Measurements from ENCODE around the gene ARFRP1. TPM values are rescaled to one million over a fixed set of nuclear protein-coding genes. Genes with fewer than 3 reads are reported as not detected.

ARFRP1 gene
- total and polyA plus RNA-seq, 2 of the 13 experiments (the other 11 are each of a cell fraction or from before 2014, with no cell fraction given), result 32.0 to 51.1 TPM

DNA sequence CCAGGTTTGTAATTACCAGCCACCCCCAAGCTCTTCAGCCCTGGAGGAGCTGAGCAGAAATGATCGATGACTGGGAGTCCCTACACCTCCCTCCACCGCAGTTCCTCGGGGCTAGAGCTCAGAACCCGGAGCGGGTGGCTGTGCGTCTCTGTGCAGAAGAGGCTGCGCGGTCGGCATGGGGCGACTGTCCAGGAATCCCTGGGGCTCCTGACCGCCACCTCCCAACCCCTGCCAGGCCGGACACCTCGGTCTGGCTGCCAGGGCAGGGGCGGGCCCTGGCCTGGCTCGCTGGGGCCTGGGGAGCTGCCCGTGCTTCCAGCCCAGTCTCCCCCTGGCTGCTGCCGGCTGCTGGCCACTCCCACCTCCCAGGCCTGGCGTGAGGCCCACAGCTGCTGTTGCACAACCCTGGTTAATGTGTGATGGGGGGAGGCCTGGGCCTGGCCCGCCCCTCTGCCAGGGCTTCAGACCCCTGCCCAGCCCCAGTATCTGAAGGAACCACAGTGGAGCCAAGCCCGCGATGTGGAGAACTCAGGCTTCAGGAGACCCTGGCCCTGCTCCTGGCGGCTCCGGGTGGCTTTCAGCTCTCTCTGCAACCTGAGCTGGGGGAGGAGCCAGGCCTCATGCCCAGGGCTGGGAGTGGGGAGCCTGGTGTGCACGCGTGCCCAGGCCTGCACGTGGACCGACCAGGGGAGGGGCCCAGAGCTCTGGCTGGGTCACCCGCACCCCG, 33.0 kb upstream of the ARFRP1 start (continued):
- TF ChIP-seq ZNF570 (CRISPR knock-in tag; IDR thresholded peaks at IDR 0.05; ENCODE audit: borderline replicate concordance) (peak; percentile 92; the same call in 1 of the 2 replicates), SPEN (CRISPR knock-in tag; IDR thresholded peaks at IDR 0.05; ENCODE audit: low read depth) (peak; percentile 99), ZBTB8A (CRISPR knock-in tag; IDR thresholded peaks at IDR 0.05; ENCODE audit: borderline replicate concordance, low read depth) (peak; percentile 82; the same call in 1 of the 2 replicates), CENPX (CRISPR knock-in tag; IDR thresholded peaks at IDR 0.05) (0 out of 2 replicates have a peak, but pooled peaks have one; percentile 3), ZNF772 (CRISPR knock-in tag; IDR thresholded peaks at IDR 0.05) (peak; percentile 99), MAFF (IDR thresholded peaks at IDR 0.05; ENCODE audit: low read depth, low read length) (no peak), HNRNPUL1 (IDR thresholded peaks at IDR 0.05; ENCODE audit: low read depth, low read length) (peak; percentile 100), ZKSCAN1 (IDR thresholded peaks at IDR 0.05; ENCODE audit: low read length) (no peak), MTF2 (CRISPR knock-in tag; IDR thresholded peaks at IDR 0.05; ENCODE audit: borderline replicate concordance) (no peak), TEAD2 (CRISPR knock-in tag; IDR thresholded peaks at IDR 0.05) (no peak), PITX1 (CRISPR knock-in tag; IDR thresholded peaks at IDR 0.05) (peak; percentile 93), TMF1 (CRISPR knock-in tag; IDR thresholded peaks at IDR 0.05; ENCODE audit: low read depth) (peak; percentile 93), ZFP36L2 (CRISPR knock-in tag; IDR thresholded peaks at IDR 0.05) (peak; percentile 4; the same call in 1 of the 2 replicates), ZNF510 (CRISPR knock-in tag; IDR thresholded peaks at IDR 0.05; ENCODE audit: low read depth) (peak; percentile 94), CSRNP2 (CRISPR knock-in tag; conservative IDR thresholded peaks at IDR 0.05; ENCODE audit: low read depth) (no peak), JARID2 (CRISPR knock-in tag; IDR thresholded peaks at IDR 0.05; ENCODE audit: insufficient replicate concordance) (peak; percentile 82), MTERF4 (CRISPR knock-in tag; IDR thresholded peaks at IDR 0.05) (0 out of 2 replicates have a peak, but pooled peaks have one; percentile 49)
- TF ChIP-seq, protein P1, sequence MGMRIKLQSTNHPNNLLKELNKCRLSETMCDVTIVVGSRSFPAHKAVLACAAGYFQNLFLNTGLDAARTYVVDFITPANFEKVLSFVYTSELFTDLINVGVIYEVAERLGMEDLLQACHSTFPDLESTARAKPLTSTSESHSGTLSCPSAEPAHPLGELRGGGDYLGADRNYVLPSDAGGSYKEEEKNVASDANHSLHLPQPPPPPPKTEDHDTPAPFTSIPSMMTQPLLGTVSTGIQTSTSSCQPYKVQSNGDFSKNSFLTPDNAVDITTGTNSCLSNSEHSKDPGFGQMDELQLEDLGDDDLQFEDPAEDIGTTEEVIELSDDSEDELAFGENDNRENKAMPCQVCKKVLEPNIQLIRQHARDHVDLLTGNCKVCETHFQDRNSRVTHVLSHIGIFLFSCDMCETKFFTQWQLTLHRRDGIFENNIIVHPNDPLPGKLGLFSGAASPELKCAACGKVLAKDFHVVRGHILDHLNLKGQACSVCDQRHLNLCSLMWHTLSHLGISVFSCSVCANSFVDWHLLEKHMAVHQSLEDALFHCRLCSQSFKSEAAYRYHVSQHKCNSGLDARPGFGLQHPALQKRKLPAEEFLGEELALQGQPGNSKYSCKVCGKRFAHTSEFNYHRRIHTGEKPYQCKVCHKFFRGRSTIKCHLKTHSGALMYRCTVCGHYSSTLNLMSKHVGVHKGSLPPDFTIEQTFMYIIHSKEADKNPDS (CRISPR knock-in tag; IDR thresholded peaks at IDR 0.05), result peak; percentile 59; the same call in 1 of the 2 replicates
- TF ChIP-seq, protein P2, sequence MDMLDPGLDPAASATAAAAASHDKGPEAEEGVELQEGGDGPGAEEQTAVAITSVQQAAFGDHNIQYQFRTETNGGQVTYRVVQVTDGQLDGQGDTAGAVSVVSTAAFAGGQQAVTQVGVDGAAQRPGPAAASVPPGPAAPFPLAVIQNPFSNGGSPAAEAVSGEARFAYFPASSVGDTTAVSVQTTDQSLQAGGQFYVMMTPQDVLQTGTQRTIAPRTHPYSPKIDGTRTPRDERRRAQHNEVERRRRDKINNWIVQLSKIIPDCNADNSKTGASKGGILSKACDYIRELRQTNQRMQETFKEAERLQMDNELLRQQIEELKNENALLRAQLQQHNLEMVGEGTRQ (IDR thresholded peaks at IDR 0.05; ENCODE audit: low read depth, low read length), result no peak
- TF ChIP-seq, protein P2 (CRISPR knock-in tag; IDR thresholded peaks at IDR 0.05; ENCODE audit: borderline replicate concordance), result no peak; the same call in 1 of the 2 replicates
- TF ChIP-seq, protein P3, sequence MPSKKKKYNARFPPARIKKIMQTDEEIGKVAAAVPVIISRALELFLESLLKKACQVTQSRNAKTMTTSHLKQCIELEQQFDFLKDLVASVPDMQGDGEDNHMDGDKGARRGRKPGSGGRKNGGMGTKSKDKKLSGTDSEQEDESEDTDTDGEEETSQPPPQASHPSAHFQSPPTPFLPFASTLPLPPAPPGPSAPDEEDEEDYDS (CRISPR knock-in tag; IDR thresholded peaks at IDR 0.05), result peak; percentile 96
